GM10248 (cell line): ENCODE measurements around the gene NFATC2.

Experiments used
- CTCF ChIA-PET: fragments of 300-600 bp; sonication (Branson Sonifier 250); formaldehyde crosslinking; extraction: SDS; loops from one replicate; lab custom pipeline; 2021; ENCODE audit warnings: antibody characterized with exemption; lab: Yijun Ruan, JAX
- POLR2A ChIA-PET: fragments of 350-650 bp; sonication (Branson Sonifier 250); formaldehyde crosslinking; extraction: SDS; loops from one replicate; lab custom pipeline; 2020; ENCODE audit warnings: antibody characterized with exemption; lab: Yijun Ruan, JAX
- DNase-seq: peaks from one replicate; pipeline ENCODE4 v3.0.0; 2012; ENCODE audit errors: extremely low spot score
- CTCF ChIP-seq: IDR thresholded peaks from 2 replicates; pipeline ENCODE4 v1.5.1; 2012; ENCODE audit warnings: mild to moderate bottlenecking, low read depth; ENCODE audit errors: extremely low read depth, missing control alignments, control extremely low read depth

NFATC2 gene

DNA sequence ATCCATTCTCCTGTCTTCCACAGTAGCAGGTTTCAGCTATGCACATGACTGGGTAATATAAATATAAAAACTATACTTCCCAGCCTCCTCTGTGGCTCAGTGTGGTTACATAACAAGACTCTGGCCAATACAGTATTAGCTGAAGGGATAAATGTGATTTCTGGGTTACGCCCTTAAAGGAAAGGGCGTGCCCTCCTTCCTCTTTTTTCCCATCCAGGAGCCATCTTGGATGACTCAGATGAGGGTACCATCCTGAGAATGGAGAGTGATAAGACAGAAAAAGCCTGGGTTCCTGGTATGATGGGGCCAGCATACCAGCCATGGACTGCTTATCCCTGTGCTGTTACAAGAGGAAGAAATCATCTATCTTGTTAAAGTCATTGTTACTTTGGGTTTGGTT, 123.3 kb downstream of the NFATC2 start:
- DNase-seq, result no peak
- TF ChIP-seq CTCF, result no peak
- POLR2A ChIA-PET, result no interaction called here
- CTCF ChIA-PET, result interaction anchor here (1.0 to 4.0 kb wide), 3 partner anchors 14 to 42 kb away, joined by 3 to 20 read pairs (median 4); no protein-coding TSS in a partner anchor

DNA sequence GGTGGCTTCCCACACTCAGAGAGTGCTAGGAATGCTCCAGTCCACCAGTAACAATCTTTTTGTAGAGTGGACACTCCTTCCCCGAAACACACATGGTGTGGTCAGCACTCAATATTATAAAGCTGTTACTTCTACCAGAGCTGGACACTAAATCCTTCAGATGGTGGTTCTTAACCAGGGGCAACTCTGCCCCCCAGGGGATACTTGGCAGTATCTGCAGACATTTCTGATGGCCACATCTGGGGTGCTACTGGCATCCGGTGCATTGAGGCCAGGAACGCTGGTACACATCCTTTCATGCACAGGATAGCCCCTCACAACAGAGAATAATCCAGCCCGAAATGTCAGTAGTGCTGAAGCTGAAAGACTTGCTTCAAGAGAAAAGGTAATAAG, 124.4 kb downstream of the NFATC2 start:
- POLR2A ChIA-PET, result no interaction called here
- TF ChIP-seq CTCF, result no peak
- no peak for DNase-seq
- CTCF ChIA-PET, result interaction anchor here (0.9 to 4.0 kb wide), 7 partner anchors 10 to 47 kb away, joined by 3 to 20 read pairs (median 4); no protein-coding TSS in a partner anchor

DNA sequence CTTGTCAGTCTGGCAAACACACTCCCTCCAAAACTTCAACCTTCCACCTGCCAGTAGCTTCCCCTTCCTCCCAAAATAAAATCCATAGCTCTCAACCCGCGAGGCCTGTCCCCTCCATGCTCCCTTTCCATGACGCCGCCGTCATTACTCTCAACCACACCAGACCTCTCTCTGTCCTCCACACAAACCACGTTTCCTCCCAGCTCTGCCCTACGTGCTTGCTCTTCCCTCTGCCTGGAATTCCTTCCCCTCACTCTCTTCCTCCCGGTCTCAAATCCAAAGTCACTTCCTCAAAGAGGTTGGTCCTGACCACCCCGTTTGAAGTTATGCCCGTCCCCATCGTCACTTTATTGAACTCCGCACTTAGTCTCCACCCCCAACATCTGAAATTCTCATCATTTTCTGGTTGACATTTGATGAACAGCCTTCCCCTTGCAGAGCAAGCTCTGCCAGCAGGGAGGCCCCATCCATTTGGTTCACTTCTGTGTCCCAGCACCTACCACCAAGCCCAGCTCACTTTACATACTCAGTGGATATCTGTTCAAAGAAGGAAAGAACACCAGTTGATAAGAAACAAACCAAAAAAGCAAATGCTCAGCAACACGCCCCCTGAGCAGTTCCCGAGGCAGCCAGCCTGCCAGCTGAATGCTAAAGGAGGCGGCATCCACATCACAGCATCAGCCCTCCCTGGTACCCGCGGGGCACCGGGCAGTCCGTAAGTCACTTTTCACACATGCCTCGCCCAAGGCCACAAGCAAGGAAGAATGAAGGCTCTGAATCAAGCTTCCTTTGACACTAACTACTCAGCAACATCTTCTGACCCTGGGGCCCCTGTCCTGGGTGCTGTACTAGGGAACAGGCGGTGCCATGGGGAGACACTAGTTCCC, 125.0 kb downstream of the NFATC2 start:
- no peak for TF ChIP-seq CTCF
- DNase-seq, result no peak
- CTCF ChIA-PET, result interaction anchor here (1.1 to 4.0 kb wide), 7 partner anchors 9 to 125 kb away, joined by 3 to 20 read pairs (median 5); partner anchors contain the start of gene NFATC2
- POLR2A ChIA-PET, result no interaction called here

DNA sequence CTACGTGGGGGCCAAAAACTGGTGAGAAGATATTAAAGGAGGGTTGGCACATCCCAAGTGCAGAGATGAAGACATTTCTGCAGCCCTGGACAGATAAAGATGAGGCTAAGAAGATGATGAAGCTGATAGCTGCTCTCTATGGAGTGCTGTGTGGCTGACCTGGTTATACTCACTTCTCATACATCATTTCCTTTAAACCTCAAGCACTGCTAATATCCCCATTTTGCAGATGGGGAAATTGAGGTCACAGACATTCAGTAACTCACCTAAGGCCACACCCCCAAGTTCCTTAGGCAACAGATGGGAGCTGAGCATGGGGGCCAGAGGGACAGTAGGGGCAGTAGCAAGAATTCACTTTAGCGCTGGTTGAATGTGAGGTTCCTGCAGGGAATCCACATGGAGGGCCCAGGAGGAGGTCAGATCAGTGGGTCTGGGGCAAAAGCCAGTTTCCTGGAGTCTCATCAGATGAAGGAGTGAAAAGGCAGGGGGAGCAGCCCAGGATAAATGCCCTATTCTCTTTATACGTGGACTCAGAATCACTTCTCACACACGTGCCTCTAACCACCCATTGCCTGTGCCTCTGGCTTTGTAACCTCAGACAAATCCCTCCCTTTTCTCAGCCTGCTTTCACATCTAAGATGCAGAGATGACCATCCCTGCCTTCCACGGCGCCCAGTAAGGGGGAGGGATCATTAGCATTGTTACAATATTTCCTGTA, 125.8 kb downstream of the NFATC2 start:
- ChIA-PET POLR2A (no interaction called here), CTCF (interaction anchor here (1.1 to 4.0 kb wide), 6 partner anchors 12 to 178 kb away, joined by 3 to 20 read pairs (median 4); partner anchors contain the start of gene NFATC2)
- TF ChIP-seq CTCF, result no peak
- no peak for DNase-seq

DNA sequence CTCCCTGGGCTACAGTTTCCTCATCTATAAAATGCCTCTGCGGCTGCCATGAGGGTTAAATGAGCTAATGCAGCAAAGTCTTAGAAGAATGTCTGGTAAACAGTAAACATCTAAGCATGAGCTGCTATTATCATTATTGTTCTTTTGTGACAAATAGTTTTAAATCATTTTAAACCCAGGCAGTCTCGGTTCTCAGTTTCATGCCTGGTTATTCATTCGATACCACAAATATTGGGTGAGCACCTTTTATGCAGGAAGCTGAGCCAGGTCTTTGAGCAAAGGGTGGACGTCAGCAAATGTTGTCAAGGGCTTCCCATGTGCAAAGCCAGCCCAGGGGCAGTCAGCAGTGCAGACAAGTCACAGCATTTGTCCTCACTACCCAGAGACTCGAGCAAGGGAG, 128.7 kb downstream of the NFATC2 start:
- no peak for DNase-seq
- no peak for TF ChIP-seq CTCF
- POLR2A ChIA-PET, result no interaction called here
- CTCF ChIA-PET, result interaction anchor here (1.1 to 1.7 kb wide), 3 partner anchors 21 to 426 kb away, joined by 3 to 5 read pairs (median 3); no protein-coding TSS in a partner anchor

- no peak for TF ChIP-seq CTCF
- CTCF ChIA-PET, result interaction anchor here (1.2 kb wide), 1 partner anchor 20 kb away, joined by 3 read pairs; no protein-coding TSS in a partner anchor
- POLR2A ChIA-PET, result no interaction called here
- DNase-seq, result no peak
These were observed 129.5 kb downstream of the NFATC2 start for GRCh38 chr20:51412951-51413481.
